A673 (cell line): Measurements from ENCODE around the gene ABCD1.

Source experiments
- CTCF ChIP-seq: fragments of 300-800, 200-600 bp; sonication (generic); conservative IDR thresholded peaks from 2 replicates; pipeline ENCODE4 v1.5.1; 2017; ENCODE audit warnings: low read depth, mild to moderate bottlenecking, antibody characterized with exemption, low read length, moderate library complexity, mixed read lengths
- EZH2 ChIP-seq: fragments of 200-600 bp; sonication (generic); IDR thresholded peaks from 2 replicates; pipeline ENCODE4 v1.6.1; 2017; ENCODE audit warnings: borderline replicate concordance, low read depth, mild to moderate bottlenecking, mixed read lengths, antibody characterized with exemption, low read length; ENCODE audit not compliant: poor library complexity, severe bottlenecking

GRCh38 chrX:153781428-153782047 is 56.9 kb downstream of the ABCD1 start:
- TF ChIP-seq CTCF: no peak
- TF ChIP-seq EZH2: no peak
